IPS DF 6.9 (cell line): Measurements from ENCODE around the gene FER1L5.

Experiments used
- DNase-seq: peaks from one replicate; pipeline ENCODE4 v3.0.0-alpha.2; 2013; ENCODE audit warnings: low read depth, low spot score
- H3K27ac ChIP-seq: one replicate; pipeline ENCODE4 v1.5.1; 2013; ENCODE audit warnings: low read length, control low read depth
- H3K27me3 ChIP-seq: 2 replicates; pipeline ENCODE4 v1.6.1; 2013; ENCODE audit warnings: mild to moderate bottlenecking, low read length; ENCODE audit not compliant: control insufficient read depth, insufficient read depth
- H3K36me3 ChIP-seq: 2 replicates; pipeline ENCODE4 v1.6.1; 2013; ENCODE audit warnings: low read length; ENCODE audit not compliant: control insufficient read depth, insufficient read depth
- H3K4me1 ChIP-seq: 2 replicates; pipeline ENCODE4 v1.6.1; 2013; ENCODE audit warnings: low read length; ENCODE audit not compliant: control insufficient read depth, insufficient read depth
- H3K4me3 ChIP-seq: 2 replicates; pipeline ENCODE4 v1.5.1; 2013; ENCODE audit warnings: mild to moderate bottlenecking, low read length
- H3K9me3 ChIP-seq: 2 replicates; pipeline ENCODE4 v1.6.1; 2013; ENCODE audit warnings: low read length, inconsistent platforms; ENCODE audit not compliant: control insufficient read depth, insufficient read depth
- WGBS: extraction: QIAGEN DNeasy Blood & Tissue Kit; methylation state at CpG from one replicate; pipeline ENCODE4 v1.1.7; 2013; ENCODE audit warnings: mixed read lengths, missing lambda C conversion rate; ENCODE audit not compliant: insufficient read length, insufficient coverage; 5-methylcytosine and 5-hydroxymethylcytosine counted together

The FER1L5 gene

DNA sequence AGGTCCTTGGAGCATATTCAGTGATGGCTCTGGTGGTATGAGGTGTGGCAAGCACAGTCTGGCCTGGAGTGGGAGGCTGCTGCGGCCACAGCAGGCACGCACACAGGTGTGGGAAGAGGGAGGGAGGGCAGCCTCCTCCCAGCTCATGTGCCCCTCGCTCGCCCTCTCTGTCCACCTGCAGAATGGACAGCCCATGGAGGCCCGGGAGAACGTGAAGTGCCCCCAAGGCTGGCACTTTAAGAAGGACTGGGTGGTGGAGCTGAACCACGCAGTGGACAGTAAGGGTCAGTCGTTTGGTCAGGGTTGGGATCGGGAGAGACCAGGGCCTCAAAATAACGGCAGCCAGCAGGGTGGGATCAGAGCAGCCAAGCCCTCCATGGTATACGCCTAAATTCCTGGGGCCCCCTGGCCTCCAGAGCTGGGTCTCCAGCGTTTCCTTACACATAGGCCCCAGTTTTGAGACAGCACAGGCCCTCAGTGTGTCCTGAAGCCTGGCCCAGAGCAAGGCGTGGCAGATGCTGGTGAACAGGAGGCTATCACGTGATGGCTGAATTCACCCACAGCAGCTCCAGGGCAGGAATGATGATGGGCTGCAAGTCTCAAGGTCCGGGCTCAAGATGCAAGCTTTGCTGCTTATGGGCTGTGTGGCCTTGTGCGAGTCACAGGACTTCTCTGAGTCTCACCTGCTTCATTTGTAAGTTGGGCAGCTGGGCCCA lies 47.9 kb downstream of the FER1L5 start:
- no peak for DNase-seq

DNA sequence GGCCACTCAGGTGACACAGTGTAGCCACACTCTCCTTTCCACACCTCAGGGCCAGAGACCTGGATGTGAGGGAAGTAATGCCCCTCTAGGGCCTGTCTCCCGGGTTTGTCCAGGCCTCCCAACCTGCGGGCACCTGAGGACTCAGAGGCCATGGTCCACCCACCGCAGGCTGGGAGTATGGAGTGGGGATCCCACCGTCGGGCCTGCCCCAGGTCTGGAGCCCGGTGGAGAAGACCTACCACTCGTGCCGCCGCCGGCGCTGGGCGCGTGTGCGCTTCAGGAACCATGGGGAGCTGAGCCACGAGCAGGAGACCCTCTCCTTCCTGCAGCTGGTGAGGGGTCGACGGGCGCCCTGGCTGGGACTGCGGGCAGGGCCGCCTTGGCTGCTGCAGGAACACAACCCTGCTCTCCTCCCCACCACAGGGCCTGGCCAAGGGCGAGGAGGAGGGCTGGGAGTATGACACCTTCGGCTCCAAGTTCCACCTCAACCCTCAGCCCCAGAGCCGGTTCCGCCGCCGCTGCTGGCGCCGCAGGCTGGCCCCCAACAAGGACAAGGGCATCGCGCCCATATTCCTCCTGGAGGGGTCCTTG lies 48.6 kb downstream of the FER1L5 start:
- DNase-seq = no peak
- H3K9me3 ChIP-seq = no peaks in the 10 kb centered on the region

More for the DNA sequence above, 47.9 kb downstream of the FER1L5 start:
- WGBS = no CpG with 5 or more reads among the region's 16 CpGs
- no peak overlapping the region for H3K27ac ChIP-seq
- H3K27me3 ChIP-seq = no peaks in the 10 kb centered on the region
- no peak overlapping the region for H3K4me3 ChIP-seq
- no peaks in the 10 kb centered on the region for H3K9me3 ChIP-seq
- H3K4me1 ChIP-seq = no peaks in the 10 kb centered on the region; the same call in 1 of the 2 replicates
- no peaks in the 10 kb centered on the region for H3K36me3 ChIP-seq

DNA sequence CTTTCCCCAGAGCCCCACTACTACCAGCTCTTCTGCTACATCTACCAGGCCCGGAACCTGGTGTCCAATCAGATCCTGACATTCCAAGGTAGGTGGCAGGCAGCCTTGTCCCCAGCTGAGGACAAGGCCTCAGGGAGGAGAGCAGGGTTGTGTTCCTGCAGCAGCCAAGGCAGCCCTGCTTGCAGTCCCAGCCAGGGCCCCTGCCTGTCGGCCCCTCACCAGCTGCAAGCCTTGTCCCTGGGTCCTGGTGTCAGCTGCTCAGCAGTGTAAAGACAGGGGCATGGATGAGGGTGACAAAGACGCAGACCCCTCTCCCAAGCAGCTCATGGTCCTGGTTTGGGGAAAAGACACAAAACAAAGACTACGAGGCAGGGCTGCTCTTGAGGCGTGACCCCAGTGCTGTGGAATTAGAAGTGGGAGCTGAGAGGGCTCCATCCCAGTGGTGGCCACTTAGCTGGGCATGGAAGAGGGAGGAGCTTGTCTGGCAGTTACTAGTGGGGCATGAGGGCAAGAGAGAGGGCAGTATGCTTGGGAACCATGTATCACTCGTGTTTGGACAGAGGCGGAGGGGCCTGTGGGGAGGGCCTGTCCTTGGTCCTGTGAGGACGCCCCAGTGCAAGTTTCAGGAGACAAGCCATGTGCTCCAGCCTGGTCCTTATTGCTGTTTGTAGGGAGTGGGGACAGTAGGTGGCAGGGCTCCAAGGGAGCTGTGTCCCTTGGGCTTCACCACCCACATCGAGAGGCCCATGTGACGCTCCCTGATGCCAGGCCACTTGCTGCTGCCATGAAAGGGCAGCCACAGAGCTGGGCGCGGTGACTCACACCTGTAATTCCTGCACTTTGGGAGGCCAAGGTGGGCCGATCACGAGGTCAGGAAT lies 49.8 kb downstream of the FER1L5 start:
- no peak overlapping the region for H3K4me3 ChIP-seq
- no peaks in the 10 kb centered on the region for H3K9me3 ChIP-seq
- DNase-seq = no peak
- H3K4me1 ChIP-seq = no peaks in the 10 kb centered on the region
- no CpG with 5 or more reads among the region's 14 CpGs for WGBS
- H3K27me3 ChIP-seq = no peaks in the 10 kb centered on the region
- no peak overlapping the region for H3K27ac ChIP-seq
- H3K36me3 ChIP-seq = no peaks in the 10 kb centered on the region

More for the DNA sequence above, 48.6 kb downstream of the FER1L5 start:
- WGBS = no CpG with 5 or more reads among the region's 30 CpGs
- no peaks in the 10 kb centered on the region for H3K4me1 ChIP-seq
- H3K36me3 ChIP-seq = no peaks in the 10 kb centered on the region
- no peak overlapping the region for H3K4me3 ChIP-seq
- H3K27me3 ChIP-seq = no peaks in the 10 kb centered on the region
- no peak overlapping the region for H3K27ac ChIP-seq

DNA sequence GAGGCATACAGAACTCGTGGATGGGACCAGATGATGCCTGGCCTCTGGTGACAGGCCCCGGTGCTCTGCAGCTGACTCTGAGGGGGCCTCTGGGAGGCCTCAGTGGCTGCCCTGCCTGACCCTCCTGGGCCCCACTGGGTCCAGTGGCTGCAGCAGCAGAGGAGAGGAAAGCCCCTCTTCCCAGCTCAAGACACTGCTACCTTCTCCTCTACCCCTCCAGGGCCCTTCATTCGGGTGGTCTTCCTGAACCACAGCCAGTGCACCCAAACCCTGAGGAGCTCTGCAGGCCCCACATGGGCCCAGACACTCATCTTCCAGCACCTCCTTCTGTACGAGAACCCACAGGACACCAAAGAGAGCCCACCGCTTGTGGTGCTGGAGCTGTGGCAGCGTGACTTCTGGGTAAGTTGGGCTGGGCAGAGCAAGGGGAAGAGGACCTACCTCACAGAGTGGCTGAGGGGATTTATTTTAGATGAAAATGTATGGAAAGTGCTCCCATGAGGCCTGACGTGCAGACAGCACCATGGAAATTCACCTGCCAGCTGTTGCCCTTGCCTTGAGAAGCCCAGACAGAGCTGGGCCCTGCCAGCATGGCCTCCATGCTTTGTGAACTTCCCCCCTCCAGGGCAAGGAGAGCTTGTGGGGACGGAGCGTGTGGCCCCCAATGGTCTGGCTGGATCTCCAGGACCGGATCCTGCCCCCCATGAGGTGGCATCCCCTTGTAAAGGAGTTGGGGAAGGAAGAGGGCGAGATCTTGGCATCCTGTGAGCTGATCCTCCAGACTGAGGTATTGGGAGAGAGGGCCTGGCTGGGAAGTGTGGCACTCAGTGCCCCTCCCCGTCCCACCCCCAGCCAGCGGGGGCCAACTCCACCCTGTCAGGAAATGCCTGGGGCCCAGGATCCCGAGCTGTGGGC lies 51.0 kb downstream of the FER1L5 start:
- Histone ChIP-seq H3K9me3 (no peaks in the 10 kb centered on the region), H3K27ac (no peak overlapping the region), H3K27me3 (no peaks in the 10 kb centered on the region), H3K4me3 (no peak overlapping the region), H3K36me3 (no peaks in the 10 kb centered on the region), H3K4me1 (no peaks in the 10 kb centered on the region)
- no peak for DNase-seq
- no CpG with 5 or more reads among the region's 14 CpGs for WGBS

DNA sequence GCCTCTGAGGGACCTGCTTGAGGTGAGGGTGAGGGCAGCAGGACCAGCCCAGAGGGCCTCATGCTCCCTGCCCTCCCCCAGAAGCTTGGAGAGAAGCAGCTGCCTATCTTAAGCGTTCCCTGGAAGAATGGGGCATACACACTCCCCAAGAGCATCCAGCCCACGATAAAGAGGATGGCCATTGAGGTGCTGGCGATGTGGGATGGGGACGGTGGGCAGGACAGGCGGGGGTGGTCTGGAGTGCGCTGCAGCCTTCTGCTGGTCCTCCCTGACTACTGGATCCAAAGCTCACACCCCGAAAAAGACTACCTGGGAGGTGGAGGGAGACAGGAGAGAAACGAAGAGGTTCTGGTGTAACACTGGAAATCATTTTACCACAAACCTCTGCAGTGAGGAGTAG lies 51.7 kb downstream of the FER1L5 start:
- no peaks in the 10 kb centered on the region for H3K4me1 ChIP-seq
- no peaks in the 10 kb centered on the region for H3K27me3 ChIP-seq
- no peak overlapping the region for H3K27ac ChIP-seq
- no CpG with 5 or more reads among the region's 8 CpGs for WGBS
- no peak for DNase-seq
- H3K9me3 ChIP-seq = no peaks in the 10 kb centered on the region
- H3K36me3 ChIP-seq = no peaks in the 10 kb centered on the region
- no peak overlapping the region for H3K4me3 ChIP-seq

DNA sequence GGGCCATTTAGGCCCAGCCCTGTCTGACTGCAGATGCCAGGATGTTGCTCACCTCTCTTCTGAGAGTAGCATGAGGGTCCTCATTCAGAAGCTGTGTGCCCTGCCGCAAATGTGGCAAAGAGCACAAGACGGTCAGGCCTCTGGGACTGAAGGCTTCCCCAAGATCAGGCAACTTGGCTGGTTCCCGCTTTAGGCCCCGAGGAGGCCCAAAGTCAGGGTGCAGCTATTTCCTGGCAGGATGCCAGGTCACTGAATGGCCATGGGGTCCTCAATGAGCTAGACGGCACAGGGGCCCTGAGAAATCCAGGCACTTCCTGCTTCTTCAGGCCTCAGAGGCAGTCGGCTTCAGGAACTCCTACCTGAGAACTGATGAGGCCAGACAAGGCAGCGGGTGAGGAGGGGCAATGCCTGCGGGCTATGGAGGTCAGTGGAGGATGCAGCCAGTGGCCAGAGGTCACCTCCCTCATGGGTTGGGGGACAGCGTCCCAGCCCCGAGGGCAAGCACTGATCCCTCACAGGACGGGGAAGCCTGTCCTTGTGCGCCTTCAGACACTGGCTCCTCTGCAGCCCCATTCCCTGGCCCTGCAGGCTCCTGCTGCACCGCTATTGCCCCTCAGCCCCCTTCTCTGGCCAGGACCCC lies 52.4 kb downstream of the FER1L5 start:
- Histone ChIP-seq H3K4me3 (no peak overlapping the region), H3K4me1 (no peaks in the 10 kb centered on the region), H3K9me3 (no peaks in the 10 kb centered on the region), H3K27ac (no peak overlapping the region), H3K36me3 (no peaks in the 10 kb centered on the region), H3K27me3 (no peaks in the 10 kb centered on the region)
- no peak for DNase-seq
- WGBS = no CpG with 5 or more reads among the region's 13 CpGs

DNA sequence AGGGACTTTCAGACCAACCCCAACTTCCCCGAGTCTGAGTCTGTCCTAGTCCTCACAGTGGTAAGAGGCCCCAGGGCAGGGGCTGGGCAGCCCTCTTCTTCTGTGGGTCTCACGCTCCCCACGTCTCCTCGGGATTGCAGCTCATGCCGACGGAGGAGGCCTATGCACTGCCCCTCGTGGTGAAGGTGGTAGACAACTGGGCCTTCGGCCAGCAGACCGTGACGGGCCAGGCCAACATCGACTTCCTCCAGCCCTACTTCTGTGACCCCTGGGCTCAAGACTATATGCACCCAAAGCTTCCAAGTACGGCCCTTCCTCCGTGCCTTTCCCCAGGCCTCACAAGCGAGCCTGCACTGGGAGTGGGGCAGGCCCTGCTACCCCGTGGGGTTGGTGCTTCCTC lies 53.0 kb downstream of the FER1L5 start:
- H3K4me3 ChIP-seq = no peak overlapping the region
- no peaks in the 10 kb centered on the region for H3K36me3 ChIP-seq
- H3K4me1 ChIP-seq = no peaks in the 10 kb centered on the region
- H3K27ac ChIP-seq = no peak overlapping the region
- WGBS = no CpG with 5 or more reads among the region's 15 CpGs
- no peaks in the 10 kb centered on the region for H3K27me3 ChIP-seq
- DNase-seq = no peak
- no peaks in the 10 kb centered on the region for H3K9me3 ChIP-seq

DNA sequence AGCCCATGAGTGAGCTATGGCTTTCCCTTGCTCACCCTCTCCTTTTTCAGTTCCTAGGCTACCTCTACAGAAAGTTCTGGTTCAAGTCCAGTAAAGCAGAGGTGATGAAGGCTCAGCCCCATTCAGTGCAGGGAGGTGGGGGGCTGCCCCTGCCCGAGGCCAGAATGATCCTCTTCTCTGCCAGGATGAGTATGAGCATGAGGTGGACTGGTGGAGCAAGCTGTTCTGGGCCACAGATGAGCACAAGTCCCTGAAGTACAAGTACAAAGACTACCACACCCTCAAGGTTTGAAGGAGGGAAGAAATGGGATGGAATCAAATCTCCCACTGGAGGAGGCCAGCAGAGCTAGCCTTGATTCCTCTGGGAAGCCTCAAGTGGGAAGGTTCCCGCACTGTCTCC lies 54.9 kb downstream of the FER1L5 start:
- Histone ChIP-seq H3K9me3 (no peaks in the 10 kb centered on the region), H3K27me3 (no peaks in the 10 kb centered on the region), H3K4me1 (no peaks in the 10 kb centered on the region), H3K27ac (no peak overlapping the region), H3K4me3 (no peak overlapping the region), H3K36me3 (no peaks in the 10 kb centered on the region)
- DNase-seq = no peak
- no CpG with 5 or more reads among the region's 2 CpGs for WGBS

DNA sequence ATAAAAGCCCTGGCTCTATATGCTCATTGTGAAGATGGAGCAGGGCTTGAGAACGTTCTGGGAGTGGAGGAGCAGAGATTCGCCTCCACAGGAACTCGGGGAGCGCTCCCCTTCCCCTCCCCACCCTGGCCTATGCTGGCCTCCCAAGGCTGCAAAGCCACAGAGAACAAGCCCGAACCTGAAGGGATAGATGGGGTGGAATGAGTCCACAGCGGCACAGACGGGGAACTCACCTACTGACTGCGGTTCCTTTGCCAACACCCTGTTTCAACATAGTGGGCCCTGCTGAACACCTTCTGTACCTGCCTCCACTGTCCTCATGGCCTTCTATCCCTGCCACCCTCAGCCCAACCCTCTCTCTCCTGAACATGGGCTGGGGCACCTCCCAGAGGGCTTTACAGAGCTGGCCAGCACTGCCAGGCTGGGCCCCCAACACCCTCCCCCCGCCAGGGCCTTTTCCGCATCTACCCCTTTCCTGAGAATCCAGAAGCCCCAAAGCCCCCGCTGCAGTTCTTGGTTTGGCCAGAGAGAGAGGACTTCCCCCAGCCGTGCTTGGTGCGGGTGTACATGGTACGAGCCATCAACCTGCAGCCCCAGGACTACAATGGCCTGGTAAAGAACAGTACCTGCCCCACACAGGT lies 55.8 kb downstream of the FER1L5 start:
- Histone ChIP-seq H3K4me3 (no peak overlapping the region), H3K9me3 (no peaks in the 10 kb centered on the region), H3K27ac (no peak overlapping the region), H3K36me3 (no peaks in the 10 kb centered on the region), H3K4me1 (no peaks in the 10 kb centered on the region), H3K27me3 (no peaks in the 10 kb centered on the region)
- no CpG with 5 or more reads among the region's 14 CpGs for WGBS
- DNase-seq = no peak
